Fibroblast of mammary gland (primary cell): ENCODE data around the gene CENPB.

Source experiments
- DNase-seq: peaks from one replicate; pipeline ENCODE4 v3.0.0-alpha.2; 2010; ENCODE audit warnings: low read depth
- H3K4me3 ChIP-seq: 2 replicates; pipeline ENCODE4 v1.5.1; 2011; ENCODE audit warnings: low read depth, mild to moderate bottlenecking, low read length, moderate library complexity; ENCODE audit not compliant: control insufficient read depth
- CTCF ChIP-seq: conservative IDR thresholded peaks from 2 replicates; pipeline ENCODE4 v1.5.1; 2011; ENCODE audit warnings: low read depth, low read length, inconsistent platforms; ENCODE audit not compliant: control insufficient read depth, insufficient read depth

Gene CENPB

DNA sequence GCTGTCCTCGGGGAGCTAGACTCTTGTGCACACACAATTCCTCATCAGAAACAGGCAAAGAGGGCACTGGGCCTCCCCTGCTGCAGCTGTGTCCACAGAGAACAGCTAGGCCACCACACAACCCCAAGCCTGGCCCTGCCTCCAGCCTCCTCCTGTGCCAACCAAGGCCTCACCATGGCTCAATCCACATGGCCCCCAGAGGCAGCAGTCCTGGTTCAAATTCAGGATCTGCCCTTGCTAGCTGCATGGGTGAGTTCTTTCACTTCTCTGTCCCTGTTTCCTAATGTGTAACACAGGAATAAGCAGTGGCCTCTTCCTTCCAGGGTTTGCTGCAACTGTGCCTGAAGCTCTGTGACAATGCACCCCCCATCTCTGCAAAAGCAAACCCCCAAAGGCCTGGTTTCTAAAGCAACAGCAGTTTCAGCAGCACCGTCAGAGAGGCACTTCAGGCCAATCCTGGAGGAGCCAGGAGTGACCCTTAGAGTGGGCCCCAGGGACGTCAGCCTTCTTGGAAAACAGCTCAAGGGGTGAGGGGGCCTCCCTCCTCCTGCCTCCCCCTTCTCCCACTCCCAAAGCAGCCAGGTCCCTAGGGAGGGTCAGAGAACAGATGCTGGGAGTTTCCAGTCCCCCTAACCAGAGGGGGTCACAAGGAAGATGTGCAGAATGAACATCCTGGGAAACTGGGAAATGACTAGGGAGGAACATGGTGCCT, 21.2 kb downstream of the CENPB start:
- TF ChIP-seq CTCF = no peak
- H3K4me3 ChIP-seq = no peak overlapping the region
- DNase-seq = no peak

GRCh38 chr20:3764659-3765058, 21.9 kb downstream of the CENPB start:
- no peak overlapping the region for H3K4me3 ChIP-seq
- no peak for DNase-seq
- no peak for TF ChIP-seq CTCF

GRCh38 chr20:3763671-3764601, 22.6 kb downstream of the CENPB start:
- no peak for TF ChIP-seq CTCF
- DNase-seq = no peak
- no peak overlapping the region for H3K4me3 ChIP-seq

- no peak overlapping the region for H3K4me3 ChIP-seq
- no peak for DNase-seq
- no peak for TF ChIP-seq CTCF
Measured at GRCh38 chr20:3760655-3761348, 25.7 kb downstream of the CENPB start.

GRCh38 chr20:3759884-3760283, 26.7 kb downstream of the CENPB start:
- TF ChIP-seq CTCF = no peak
- H3K4me3 ChIP-seq = no peak overlapping the region
- DNase-seq = no peak

DNA sequence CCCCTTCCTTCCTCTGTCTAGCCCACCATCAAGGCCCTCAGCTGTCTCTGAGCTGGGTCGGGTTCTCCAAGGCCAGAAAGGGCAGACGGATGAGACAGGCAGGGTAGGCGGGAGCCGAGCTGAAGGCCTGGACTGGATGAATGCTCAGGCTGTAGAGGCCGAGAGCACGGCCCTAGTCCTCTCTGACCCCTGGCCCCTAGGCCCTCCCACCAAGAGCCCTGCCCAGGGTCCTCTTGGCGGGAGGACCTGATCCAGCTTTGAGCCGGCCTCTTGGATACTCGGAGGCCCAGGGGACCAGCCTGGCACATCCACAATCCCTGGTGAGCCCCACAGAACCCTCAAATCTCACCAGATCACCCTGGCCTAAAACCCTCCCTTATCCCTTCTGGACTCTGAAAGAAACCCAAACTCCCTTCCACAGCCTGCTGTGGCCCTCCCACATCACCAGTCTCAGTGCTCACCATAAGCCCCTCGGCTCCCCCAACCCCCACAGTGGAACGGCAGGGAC, 27.2 kb downstream of the CENPB start:
- DNase-seq = no peak
- no peak overlapping the region for H3K4me3 ChIP-seq
- no peak for TF ChIP-seq CTCF
